A673 (cell line): ENCODE data around the gene GPC6. TPM values are rescaled to one million over a fixed set of nuclear protein-coding genes. Genes with fewer than 3 reads are reported as not detected.

Experiments used
- BruUV-seq: library from RNA; stranded (reverse); fragments of 400-500 nt; replicated peaks from 2 replicates; lab custom pipeline; 2021; lab: Mats Ljungman, UMichigan
- CTCF ChIA-PET: fragments of 300-600 bp; sonication (Branson Sonifier 250); formaldehyde crosslinking; loops from one replicate; lab custom pipeline; 2022; ENCODE audit warnings: antibody characterized with exemption; lab: Charles Lee
- POLR2A ChIA-PET: fragments of 300-600 bp; sonication (Branson Sonifier 250); formaldehyde crosslinking; loops from one replicate; lab custom pipeline; 2022; ENCODE audit warnings: antibody characterized with exemption; ENCODE audit not compliant: low non-redundant PET; lab: Charles Lee
- DNase-seq: peaks from one replicate; pipeline ENCODE4 v3.0.0-alpha.2; 2015; ENCODE audit warnings: low spot score
- H3K27ac ChIP-seq: fragments of 200-600 bp; sonication (generic); 2 replicates; pipeline ENCODE4 v1.5.1; 2016; ENCODE audit warnings: mixed run types, low read depth, mild to moderate bottlenecking, mixed read lengths, antibody characterized with exemption, low read length; ENCODE audit not compliant: poor library complexity, severe bottlenecking
- H3K27me3 ChIP-seq: fragments of 200-600 bp; sonication (generic); replicated peaks from 2 replicates; pipeline ENCODE4 v1.6.1; 2017; ENCODE audit warnings: mixed run types, low read depth, mild to moderate bottlenecking, mixed read lengths, antibody characterized with exemption, low read length; ENCODE audit not compliant: insufficient read depth, poor library complexity
- H3K36me3 ChIP-seq: fragments of 200-600 bp; sonication (generic); 2 replicates; pipeline ENCODE4 v1.6.1; 2016; ENCODE audit warnings: mixed run types, mild to moderate bottlenecking, mixed read lengths, antibody characterized with exemption, low read length; ENCODE audit not compliant: insufficient read depth, poor library complexity, severe bottlenecking
- H3K4me1 ChIP-seq: fragments of 200-600 bp; sonication (generic); 2 replicates; pipeline ENCODE4 v1.6.1; 2017; ENCODE audit warnings: mixed run types, mild to moderate bottlenecking, mixed read lengths, antibody characterized with exemption, low read length; ENCODE audit not compliant: insufficient read depth, poor library complexity, severe bottlenecking
- H3K4me3 ChIP-seq: fragments of 200-600 bp; sonication (generic); 2 replicates; pipeline ENCODE4 v1.5.1; 2016; ENCODE audit warnings: low read depth, mixed run types, mild to moderate bottlenecking, mixed read lengths, low read length; ENCODE audit not compliant: poor library complexity, severe bottlenecking
- H3K9me3 ChIP-seq: fragments of 200-600 bp; sonication (generic); 2 replicates; pipeline ENCODE4 v1.6.1; 2016; ENCODE audit warnings: mixed run types, low read depth, mild to moderate bottlenecking, mixed read lengths, antibody characterized with exemption, low read length; ENCODE audit not compliant: poor library complexity, severe bottlenecking
- CTCF ChIP-seq: fragments of 300-800, 200-600 bp; sonication (generic); conservative IDR thresholded peaks from 2 replicates; pipeline ENCODE4 v1.5.1; 2017; ENCODE audit warnings: low read depth, mild to moderate bottlenecking, antibody characterized with exemption, low read length, moderate library complexity, mixed read lengths
- EZH2 ChIP-seq: fragments of 200-600 bp; sonication (generic); IDR thresholded peaks from 2 replicates; pipeline ENCODE4 v1.6.1; 2017; ENCODE audit warnings: borderline replicate concordance, low read depth, mild to moderate bottlenecking, mixed read lengths, antibody characterized with exemption, low read length; ENCODE audit not compliant: poor library complexity, severe bottlenecking
- intact Hi-C: fragments of 100-400 bp; cut with micrococcal nuclease; formaldehyde crosslinking; loops from one replicate; pipeline ENCODE4 v1.10.0; 2022; ENCODE audit not compliant: unreplicated experiment
- total RNA-seq: library from RNA; stranded (reverse); gene quantifications from 2 replicates; pipeline ENCODE4 v1.2.3, GENCODE V29; 2021

GPC6 gene
- total RNA-seq, 1 experiment from 2014 or later = 23.3 TPM

DNA sequence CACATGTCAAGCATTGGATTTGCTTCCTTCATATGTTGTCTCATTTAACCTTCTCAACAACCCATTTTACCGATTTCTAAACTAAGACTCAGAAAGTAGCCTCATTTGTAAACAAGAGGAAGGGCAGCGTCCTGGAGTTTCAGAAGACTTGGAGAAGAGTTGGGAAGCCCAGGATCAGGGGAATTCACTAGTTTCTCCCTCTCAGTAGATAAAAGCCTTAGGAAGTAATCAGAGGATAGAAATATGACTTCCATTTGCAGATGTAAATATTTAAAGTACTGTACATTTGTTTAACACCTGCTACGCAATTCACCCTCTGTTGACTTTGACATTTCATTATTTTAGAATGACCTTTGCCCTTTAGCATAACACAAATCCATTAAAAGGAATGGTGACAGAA, 1036.4 kb downstream of the GPC6 start:
- no TSS peak for BruUV-seq
- Histone ChIP-seq H3K27me3 (no peaks in the 10 kb centered on the region), H3K36me3 (no peaks in the 10 kb centered on the region), H3K4me3 (no peak overlapping the region), H3K4me1 (no peaks in the 10 kb centered on the region), H3K9me3 (no peaks in the 10 kb centered on the region), H3K27ac (no peak overlapping the region)
- DNase-seq = no peak
- intact Hi-C loops = no loop called here
- TF ChIP-seq EZH2 = no peak
- TF ChIP-seq CTCF = no peak
- ChIA-PET POLR2A (interaction anchor here (0.7 kb wide), 1 partner anchor 25 kb away, joined by 11 read pairs; no protein-coding TSS in a partner anchor), CTCF (no interaction called here)

DNA sequence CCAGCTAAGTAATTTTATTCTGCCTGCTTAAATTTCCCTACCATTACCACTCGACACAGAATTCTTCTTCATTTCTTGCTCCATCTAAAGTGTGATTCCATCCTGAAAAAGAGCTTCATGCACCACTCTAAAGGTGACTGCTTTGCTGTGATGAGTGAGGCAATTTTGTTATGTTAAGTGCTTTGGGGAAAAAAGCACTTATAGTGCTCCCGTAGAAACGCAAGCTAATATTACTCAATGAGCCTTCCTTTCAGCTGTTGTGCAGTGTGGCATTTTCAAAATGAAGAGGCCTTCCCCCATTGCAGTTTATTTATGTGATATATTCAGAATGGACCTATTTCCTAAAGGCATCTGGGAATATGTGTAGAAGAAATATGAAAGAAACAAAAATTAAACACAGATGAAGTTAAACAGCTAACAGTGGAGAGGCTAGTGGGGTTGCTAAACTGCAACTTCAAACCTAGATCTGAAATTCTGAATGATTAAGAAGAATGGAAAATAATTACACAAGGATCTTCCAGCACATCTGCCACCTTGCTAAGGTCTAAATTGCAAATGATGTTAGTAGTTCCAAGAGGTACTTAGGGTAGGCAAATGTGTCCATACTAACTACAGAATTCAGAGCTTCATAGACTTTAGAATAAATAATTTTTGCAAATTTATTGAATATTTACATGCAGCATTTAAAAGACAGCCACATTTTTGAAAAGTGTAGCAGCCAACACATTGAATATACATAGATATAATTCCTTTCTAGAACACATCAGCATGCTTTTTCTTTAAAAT, 1041.2 kb downstream of the GPC6 start:
- Histone ChIP-seq H3K9me3 (no peaks in the 10 kb centered on the region), H3K36me3 (no peaks in the 10 kb centered on the region), H3K4me1 (no peaks in the 10 kb centered on the region), H3K27ac (no peak overlapping the region), H3K27me3 (no peaks in the 10 kb centered on the region), H3K4me3 (no peak overlapping the region)
- CTCF ChIA-PET = interaction anchor here (0.6 kb wide), 1 partner anchor 354 kb away, joined by 3 read pairs; no protein-coding TSS in a partner anchor
- TF ChIP-seq EZH2 (no peak), CTCF (no peak)
- DNase-seq = no peak
- POLR2A ChIA-PET = no interaction called here
- BruUV-seq = no TSS peak
- intact Hi-C loops = no loop called here

GRCh38 chr13:94268661-94269060, 1042.1 kb downstream of the GPC6 start:
- intact Hi-C loops = no loop called here
- H3K27ac ChIP-seq = no peak overlapping the region
- TF ChIP-seq EZH2 (no peak), CTCF (no peak)
- H3K4me1 ChIP-seq = no peaks in the 10 kb centered on the region
- DNase-seq = no peak
- no peaks in the 10 kb centered on the region for H3K36me3 ChIP-seq
- H3K27me3 ChIP-seq = no peaks in the 10 kb centered on the region
- BruUV-seq = no TSS peak
- ChIA-PET POLR2A (no interaction called here), CTCF (no interaction called here)
- H3K4me3 ChIP-seq = no peak overlapping the region
- no peaks in the 10 kb centered on the region for H3K9me3 ChIP-seq
